DMS79 treated with DMSO at 0.1 percent for 48 hours (cell line): ENCODE results near the gene SLC34A1.

Source experiments
- DNase-seq: peaks from one replicate; lab custom pipeline; 2025; lab: John Stamatoyannopoulos, UW

Gene SLC34A1

GRCh38 chr5:177446200-177447065 lies 62.2 kb downstream of the SLC34A1 start, which contains the start of gene PRR7:
PRR7 (plus strand) TSS chr5:177446814; CDS start chr5:177455068, 8,254 bp downstream.
- peak; percentile 4 for DNase-seq

- DNase-seq: peak; percentile 3
Measured at GRCh38 chr5:177447066-177447610, 62.9 kb downstream of the SLC34A1 start.

GRCh38 chr5:177447611-177448243 lies 63.5 kb downstream of the SLC34A1 start:
- DNase-seq: peak; percentile 7
